NCI-H1092 treated with DMSO at 0.1 percent for 48 hours (cell line): ENCODE measurements around the gene PCSK2.

Experiments
- DNase-seq: peaks from one replicate; lab custom pipeline; 2025; lab: John Stamatoyannopoulos, UW

Gene PCSK2

DNA sequence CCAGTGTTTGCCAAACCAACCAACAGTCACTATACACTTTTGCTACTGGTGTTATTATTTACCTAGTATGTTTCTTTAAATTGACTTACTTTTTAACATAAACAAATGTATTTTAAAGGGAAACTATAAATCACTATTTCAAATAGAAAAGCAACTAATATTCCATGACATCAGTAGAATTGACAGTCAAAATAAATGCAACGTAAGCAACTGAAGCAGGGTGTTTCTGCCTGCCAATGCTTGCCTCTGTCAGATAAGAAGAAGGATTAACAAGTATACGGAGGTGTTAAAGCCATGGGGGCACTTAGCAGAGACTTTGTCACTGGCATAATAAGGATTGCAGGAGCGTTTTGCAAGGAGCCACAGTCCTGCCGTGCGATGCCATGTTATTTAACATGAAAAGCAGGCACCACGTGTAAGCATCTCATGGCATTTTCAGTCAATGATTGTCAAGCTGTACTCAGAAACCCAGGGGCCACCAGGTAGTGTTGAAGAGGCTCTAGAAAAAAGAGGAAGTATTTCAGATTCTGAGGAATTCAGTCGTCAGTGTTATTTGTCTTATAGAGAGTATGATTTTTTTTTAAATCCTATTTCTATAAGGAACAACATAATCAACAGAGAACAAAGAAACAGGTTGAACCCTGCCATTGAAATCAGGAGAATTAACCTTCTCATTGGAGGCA is 172.6 kb downstream of the PCSK2 start:
- no peak for DNase-seq

DNA sequence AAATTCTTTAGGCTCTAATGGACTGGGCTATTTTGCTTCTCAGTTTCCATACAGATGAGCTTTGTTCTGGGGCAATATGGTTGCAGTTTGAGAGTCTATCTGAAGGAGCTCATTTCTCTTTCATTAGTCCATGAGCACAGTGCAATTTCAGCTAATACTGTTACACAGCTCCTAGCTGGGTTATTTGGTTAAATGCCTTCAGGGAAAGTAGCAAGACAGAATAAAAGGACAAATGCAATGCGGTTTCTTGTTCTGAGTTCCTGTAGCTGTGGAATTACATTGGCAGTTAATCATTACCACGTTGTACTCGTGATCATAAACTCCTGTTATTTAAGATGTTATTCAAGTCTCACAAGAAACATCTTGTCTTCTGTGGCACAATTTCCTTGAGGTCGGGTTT is 176.6 kb downstream of the PCSK2 start:
- no peak for DNase-seq

DNA sequence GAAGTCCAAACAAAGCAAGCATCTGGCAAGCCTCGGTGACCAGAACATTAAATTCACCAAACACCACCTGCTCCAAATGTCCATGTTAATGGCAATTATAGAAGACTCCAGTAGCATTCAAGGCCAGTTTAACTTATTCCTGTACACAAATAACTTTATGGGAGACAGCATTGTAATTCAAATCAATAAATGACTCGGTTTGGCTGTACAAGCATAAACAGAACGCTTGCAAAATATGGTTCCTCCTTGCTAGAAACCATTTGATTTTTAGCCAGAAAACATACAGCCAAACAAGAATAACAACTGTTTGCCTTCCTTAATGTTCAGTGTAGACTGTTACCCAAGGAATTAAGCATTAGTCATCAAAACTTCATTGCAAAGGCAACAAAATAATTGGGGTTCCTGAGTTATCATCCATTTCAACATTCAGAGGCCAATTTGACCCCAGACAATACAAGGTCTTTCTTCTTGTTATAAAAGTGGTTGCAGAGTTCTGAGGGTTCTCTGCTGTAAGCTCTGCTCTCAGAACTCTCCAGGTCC is 179.3 kb downstream of the PCSK2 start:
- no peak for DNase-seq

- no peak for DNase-seq
These were observed 180.7 kb downstream of the PCSK2 start for GRCh38 chr20:17407550-17407949.

GRCh38 chr20:17417225-17417624 is 190.4 kb downstream of the PCSK2 start:
- no peak for DNase-seq

DNA sequence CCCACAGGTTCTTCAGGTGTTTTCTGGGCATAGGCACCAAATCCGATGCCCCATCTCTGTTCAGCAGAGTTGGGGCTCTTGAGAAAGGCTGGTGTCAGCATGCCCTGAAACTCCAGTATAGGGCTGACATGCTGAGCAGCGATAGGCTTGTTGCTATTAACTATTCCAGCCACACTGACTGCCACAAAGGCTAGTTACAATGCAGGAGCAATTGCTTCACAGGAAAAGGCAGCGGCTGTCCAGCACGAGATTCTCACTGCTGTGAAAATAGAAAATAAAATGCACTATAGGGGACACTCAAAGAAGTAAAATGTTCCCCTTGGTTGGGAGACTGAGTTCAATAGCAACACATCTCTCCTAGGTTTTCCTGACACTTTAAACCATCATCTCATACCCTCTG is 191.9 kb downstream of the PCSK2 start:
- no peak for DNase-seq

DNA sequence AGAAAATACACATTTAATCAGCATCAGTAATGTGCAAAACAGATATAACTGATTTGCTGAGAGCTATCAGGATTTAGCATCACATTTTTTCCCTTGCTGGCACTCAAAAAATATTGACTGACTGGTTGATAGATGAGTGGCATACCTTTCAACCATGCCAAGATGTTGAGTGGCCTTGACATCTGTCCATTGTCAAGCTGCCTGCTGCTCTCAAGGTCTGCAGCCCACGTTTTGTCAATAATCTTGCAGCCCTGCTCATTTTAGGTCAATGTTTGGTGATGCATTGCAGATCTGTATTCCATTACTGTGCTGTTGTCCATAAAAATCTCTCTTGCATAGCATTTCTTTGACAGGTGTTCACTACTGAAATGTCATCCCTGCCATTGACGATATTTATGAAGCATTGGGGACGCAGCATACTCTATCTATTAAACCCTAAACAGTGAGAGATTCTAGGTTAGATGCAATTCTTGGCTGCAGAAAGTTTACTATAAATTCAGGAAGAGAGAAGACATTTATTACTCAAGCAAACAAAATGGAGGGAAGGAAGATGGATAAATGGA is 192.7 kb downstream of the PCSK2 start:
- DNase-seq, result peak; percentile 70

DNA sequence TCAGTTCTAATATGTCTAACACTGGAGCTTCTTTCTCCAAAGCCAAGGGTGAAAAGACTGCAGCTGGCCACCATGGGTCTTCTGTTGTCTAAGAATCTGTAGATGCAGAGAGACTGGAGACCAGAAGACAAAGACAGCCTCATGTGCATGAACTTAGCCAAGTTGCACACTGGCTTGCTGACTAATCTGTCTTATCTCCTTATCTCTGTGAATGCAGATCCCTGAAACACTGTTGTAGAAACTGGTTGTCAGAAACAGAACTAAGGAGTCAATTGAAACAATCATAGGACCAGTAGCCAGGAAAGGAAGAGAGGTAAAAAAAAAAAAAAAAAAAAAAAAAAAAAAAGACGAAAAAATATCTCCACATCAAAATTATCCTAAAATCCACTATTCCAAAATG is 194.7 kb downstream of the PCSK2 start:
- DNase-seq, result peak; percentile 73

DNA sequence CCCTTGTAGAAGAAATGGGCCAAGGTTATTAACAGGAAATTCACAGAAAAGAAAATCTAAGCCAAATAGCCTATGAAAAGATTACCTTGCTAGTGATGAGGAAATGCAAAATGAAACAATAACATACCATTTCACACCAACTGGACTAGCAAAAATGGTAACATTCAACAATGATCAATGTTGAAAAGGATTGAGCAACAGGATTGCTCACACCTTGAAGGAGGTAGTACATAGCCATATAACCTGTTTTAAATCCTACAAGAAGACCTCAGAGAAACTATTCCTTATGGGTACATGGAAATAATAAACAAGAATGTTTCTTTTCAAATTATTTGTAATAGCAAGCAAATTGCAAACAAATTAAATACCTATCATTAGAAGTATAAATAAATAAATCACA is 196.9 kb downstream of the PCSK2 start:
- no peak for DNase-seq

DNA sequence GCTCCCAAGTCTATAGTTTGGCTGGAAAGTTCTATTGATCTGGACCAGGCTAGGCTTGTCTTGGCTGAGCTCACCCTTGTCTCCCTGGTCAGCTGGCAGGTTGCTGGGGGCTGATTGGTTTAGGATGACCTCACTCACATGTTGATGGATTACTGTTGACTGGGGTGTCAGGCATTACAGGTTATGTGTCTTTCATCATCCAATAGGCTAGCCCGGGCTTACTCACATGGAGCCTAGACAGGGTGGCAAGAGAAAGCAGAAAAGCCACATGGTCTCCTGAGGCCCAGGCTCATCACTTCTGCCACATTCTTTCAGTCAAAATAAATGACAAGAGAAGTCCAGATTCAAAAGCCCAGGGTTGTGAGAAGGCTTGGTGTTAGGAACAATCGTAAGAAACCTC is 200.8 kb downstream of the PCSK2 start:
- no peak for DNase-seq

DNA sequence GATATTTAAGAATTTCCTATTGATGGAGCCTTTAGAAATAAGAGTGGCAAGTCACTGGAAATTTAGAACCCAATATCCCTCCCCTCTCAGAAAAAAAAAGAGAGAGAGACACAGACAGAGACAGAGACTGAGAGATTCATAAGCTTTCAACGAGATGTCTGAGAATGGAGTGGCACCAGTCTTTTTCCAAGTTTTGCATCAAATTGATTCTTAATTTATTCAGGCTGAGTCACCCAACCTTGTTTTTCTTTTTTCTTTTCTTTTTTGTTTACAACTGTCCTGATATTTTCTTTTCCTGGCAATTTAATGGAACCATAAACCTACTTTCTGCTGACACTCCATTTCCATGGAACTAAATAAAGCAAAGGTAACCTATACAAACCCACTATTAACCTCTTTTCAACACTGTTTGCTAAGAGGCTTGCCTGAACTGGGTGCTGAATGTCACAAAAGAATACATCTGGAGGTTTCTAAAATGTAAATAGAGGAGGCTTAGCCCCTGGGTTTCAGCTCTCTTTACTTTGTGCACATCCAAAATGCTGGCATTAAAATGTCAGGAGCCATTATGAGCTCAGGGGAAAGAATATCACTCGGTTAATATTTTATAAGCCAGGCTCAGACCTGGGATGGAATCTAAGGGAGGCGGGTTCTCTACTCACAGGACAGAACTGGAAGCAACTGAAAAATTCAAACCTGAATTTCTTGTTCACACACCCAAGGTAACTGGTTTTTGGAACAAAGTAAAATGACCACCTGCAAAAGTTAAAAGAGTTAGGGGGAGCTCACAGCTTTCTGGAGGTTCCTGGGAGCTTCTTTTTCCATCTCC is 203.5 kb downstream of the PCSK2 start:
- DNase-seq, result peak; percentile 97

GRCh38 chr20:17431621-17432364 is 205.0 kb downstream of the PCSK2 start:
- peak; percentile 71 for DNase-seq

GRCh38 chr20:17436664-17437063 is 209.8 kb downstream of the PCSK2 start:
- no peak for DNase-seq

DNA sequence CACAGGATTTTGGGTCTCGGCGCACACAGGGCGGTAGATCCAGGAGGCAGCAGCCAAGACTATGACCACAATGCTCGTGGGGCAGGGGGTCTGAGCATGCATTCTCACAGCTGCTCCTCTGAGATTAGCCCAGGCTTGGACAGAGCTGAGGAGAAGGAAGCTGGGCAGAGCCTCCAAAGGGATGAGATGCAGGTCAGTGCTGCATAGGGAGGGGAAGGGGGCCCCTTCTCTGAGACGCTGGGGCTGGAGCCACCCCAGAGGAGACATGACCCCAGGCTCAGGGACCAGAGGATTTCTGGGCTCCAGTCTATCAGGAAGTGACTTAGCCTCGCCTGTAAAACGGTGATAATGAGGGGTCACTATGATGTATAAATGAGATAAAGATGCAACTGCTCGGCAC is 210.4 kb downstream of the PCSK2 start:
- no peak for DNase-seq

DNA sequence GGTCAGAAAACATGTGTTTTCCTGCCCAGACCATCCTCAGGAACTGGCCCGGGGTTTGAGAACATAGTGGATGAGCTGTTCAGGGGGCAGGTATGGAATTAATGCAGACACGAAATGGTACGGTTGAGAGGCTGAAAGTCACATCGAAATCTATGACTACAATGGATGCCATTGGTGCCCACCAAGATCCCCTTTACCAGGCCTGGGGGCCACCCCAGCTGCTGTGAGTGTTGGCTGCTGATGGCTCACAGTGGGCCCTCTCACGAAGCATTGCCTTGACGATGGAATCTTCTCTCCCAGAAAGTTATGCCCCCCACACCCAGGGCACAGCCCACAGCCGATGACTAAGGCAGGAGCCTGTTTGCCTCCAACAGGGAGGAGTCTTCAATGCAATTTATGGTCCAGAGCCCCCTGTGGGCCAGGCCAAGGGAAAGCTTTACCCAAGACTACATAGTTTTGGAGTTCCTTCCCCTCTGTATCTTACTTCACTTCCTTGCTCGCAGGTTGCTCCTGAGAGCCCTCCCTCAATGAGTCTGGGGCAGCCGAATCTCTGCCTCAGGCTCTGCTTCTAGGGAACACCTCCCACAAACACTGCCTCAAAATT is 211.7 kb downstream of the PCSK2 start:
- DNase-seq, result no peak

GRCh38 chr20:17439616-17440296 is 212.9 kb downstream of the PCSK2 start:
- no peak for DNase-seq

DNA sequence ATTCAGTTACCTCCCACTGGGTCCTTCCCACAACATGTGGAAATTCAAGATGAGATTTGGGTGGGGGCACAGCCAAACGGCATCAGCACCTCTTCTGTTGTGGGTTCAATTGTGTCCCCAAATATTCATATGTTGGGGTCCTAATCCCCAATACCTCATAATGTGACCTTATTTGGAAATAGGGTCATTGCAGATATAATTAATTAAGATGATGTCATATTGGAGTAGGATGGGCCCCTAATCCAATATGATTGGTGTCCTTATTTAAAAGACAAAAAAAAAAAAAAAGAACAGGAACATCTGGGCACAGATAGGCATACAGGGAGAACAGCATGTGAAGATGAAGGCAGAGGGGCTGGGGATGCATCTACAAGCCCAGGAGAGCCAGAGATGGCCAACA is 214.9 kb downstream of the PCSK2 start:
- no peak for DNase-seq

DNA sequence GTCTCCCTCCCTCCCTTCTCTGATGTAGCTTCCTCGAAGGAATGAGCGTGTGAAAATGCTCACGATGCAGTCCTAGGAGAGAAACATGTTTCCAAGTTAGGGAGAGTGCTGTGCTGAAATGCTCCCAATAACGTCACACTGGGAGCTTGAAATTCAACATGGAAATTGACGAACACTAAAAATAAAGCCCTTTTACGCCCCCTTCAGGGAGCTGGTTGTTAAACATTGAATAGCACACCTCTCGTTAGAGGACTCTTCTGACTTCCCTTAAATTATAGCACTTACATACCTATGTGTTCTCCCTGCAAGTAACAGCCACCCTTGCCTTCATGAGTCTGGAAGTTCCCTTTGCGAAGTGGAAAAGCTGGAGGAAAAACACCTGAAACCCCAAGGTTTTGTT is 215.7 kb downstream of the PCSK2 start:
- DNase-seq, result peak; percentile 8

GRCh38 chr20:17443131-17443858 is 216.5 kb downstream of the PCSK2 start:
- no peak for DNase-seq

- DNase-seq, result no peak
These were observed 217.3 kb downstream of the PCSK2 start for GRCh38 chr20:17444091-17444490.

- no peak for DNase-seq
These were observed 218.7 kb downstream of the PCSK2 start for GRCh38 chr20:17445543-17445942.
